Measurements from ENCODE around the gene SLC25A13.
A peak's percentile ranks its signal among the peaks of the same experiment; 100 is the strongest.
"Not testable (repeated sequence)": the region's sequence is repeated elsewhere in the genome, so short reads cannot be mapped to it uniquely, and the experiment has no call there.

SLC25A13 gene

GRCh38 chr7:96196676-96197075 lies 125.2 kb downstream of the SLC25A13 start:
- DNase-seq = no peak

- no peak for DNase-seq
Measured at GRCh38 chr7:96189129-96189820, 132.6 kb downstream of the SLC25A13 start.

DNA sequence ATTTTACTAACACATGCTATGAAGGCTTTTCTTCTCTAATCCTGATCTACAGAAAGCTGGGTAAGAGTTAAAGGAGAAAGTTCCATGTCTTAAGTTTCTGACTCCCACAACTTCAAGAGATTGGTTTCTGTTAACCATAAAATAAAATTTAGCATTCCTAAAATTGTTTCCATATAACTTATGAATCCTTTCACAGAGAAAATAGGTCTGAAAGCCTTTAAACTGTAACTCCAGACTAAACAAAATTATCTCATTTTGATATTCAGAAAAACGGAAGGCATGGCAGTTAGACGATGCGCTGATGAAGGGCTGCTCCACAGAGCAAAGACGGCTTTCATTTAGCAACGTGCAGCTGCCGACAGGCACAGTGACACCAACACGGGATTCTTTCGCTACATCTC lies 133.3 kb downstream of the SLC25A13 start:
- DNase-seq = no peak

- DNase-seq = no peak
Measured at GRCh38 chr7:96188174-96188581, 133.7 kb downstream of the SLC25A13 start.

- DNase-seq = no peak
Measured at GRCh38 chr7:96187735-96188134, 134.2 kb downstream of the SLC25A13 start.

DNA sequence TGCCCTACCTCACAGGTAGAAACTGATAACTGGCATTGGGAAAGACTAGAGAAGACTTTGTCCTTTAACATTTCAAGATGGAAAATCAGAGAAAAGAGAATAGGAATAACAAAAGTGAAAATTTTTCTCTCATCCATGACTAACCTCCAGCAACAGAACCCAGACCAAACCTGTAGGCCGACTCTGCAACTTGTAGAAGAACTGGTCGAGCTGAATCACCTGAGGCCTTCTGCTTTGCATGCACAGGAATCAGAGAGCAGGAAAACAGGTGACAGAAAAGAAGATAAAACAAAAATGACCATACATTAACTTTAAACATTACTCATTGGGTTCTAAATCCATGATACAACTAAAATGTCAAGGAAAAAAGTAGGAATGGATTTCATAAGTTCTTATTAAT lies 137.1 kb downstream of the SLC25A13 start:
- DNase-seq = no peak

DNA sequence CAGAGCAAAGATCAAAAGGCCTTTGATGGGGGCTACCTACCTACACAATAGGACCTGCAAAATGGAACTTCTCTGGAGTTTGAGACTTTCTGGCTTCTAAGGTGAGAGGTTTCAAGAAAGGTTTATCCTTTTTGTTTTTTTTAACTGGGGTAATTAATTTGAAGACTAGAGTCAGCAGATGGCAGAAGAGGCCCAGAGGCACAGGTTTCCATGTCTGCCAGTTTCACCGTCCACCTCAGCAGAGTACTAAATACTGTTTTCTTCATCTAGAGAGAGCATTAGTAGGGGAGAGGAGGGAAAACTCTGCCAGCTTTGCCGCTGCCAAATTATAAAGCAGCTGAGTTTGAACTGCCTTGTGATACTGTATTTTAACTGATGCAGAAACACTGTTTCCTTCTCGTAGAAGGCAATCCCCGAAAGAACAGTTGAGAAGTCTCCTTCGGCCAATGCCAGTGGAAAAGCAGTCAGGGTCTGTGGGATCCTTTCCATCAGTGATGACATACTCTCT lies 138.7 kb downstream of the SLC25A13 start:
- no peak for DNase-seq

DNA sequence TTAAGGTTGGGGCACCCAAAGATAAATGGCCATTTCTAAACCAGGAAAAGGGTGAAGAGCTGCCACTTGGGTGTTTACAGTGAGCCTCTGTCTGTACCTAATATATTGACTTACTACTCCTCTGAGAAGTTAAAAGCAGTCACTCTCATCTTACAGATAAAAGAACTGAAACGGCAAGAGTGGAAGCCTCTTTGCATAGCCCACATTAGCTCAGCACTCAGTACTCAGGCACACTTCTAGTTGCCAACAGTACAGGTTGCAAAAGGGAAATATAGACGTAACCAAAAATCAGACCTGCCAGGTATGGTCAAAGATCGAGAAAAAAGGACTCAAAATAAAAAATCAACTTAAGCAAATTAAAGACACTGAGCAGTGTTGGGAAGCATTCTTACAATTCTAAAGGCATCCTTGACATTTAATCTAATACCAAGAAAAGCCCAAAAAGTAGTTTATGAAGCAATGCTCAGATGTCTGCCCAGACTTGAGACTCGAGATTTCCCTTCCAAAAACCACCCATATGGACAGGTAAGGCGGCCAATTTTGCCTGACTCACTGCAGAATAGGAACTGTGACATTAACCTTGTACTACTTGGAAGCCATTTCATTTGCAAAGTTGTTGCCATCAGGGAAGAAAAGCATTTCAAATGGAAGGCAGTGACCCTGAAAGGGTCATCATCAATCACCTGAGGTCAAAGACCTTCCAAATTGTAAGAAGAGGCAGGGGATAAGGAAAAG lies 139.3 kb downstream of the SLC25A13 start:
- DNase-seq = no peak

GRCh38 chr7:96181174-96181573 lies 140.7 kb downstream of the SLC25A13 start:
- DNase-seq = no peak

- peak in 1 of 2 donors; percentile 3 for DNase-seq
Measured at GRCh38 chr7:96179837-96180236, 142.1 kb downstream of the SLC25A13 start.

DNA sequence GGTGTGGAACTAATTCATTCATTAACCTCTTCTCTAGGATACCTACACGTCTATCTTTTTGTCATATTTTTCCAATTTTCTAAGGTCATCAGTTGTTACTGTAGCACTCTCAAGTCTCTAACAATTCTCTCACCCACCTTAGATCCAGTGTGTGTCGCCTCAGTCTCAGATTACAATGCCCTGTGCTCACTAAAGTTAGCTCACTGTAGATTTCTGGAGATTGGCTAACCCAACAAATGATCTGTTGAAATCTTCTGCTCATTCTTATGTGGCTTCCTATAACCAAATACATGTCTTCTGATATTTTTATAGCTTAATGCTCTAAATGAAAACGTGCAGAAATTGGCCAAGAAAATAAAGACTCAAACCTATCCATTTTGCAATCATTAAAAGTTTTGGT lies 142.6 kb downstream of the SLC25A13 start:
- DNase-seq = no peak

- DNase-seq = no peak
Measured at GRCh38 chr7:96178581-96178980, 143.3 kb downstream of the SLC25A13 start.

DNA sequence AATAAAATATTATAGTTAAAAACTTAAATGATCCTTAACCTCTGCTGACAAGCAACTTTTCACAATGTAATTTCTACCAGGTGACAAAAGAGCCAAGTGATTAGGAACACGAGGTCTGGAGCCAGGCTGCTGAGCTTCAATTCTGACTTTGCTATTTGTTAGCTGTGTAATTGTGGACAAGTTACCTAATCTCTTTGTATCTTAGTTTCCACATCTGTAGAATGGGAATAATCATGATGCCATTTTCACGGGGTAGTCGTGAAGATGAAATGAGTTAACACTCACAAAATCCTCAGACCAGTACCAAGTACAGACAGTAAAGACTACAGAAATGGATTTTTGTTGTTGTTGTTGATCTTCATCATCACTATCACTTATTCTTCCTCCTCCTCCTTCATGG lies 144.5 kb downstream of the SLC25A13 start:
- DNase-seq = no peak

GRCh38 chr7:96174812-96175211 lies 147.1 kb downstream of the SLC25A13 start:
- no peak for DNase-seq

- DNase-seq = no peak
Measured at GRCh38 chr7:96173781-96174180, 148.1 kb downstream of the SLC25A13 start.

DNA sequence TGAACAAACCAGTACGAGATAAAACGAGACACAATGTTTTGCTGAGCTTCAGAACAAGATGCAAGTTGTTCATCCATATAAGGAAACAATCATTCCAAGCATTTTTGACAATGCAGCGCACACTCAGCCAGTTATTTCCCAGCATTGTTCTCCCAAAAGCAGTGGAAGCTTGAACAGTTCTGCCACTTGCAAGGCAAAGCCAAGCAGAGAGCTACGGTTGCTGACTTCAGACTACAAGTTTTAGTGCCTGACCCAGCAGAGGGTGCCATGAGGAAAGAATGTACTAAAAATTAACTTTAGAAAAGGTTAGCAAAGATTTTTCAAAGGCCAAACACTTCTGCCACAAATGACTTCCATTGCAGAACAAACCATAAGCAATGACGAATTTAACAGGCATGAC lies 152.5 kb downstream of the SLC25A13 start:
- no peak for DNase-seq

DNA sequence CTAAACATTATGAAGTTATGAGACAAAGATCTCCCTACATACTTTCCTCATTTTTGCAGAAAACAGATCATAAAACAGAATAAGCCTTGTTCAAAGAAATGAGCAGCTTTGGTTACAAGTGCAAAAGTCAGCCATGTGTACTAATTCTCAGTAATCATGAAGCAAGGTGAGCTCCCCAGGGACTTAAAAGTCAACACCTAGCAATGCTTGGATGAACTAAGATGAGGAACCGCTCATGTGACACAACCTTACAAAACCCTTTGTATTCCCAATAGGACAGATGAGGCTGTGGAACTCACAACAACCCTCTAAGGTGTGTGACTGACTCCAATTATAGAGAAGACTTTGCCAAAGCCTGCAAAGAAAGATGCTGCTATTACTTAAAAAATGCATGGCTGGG lies 154.5 kb downstream of the SLC25A13 start:
- DNase-seq = no peak

- DNase-seq = no peak
Measured at GRCh38 chr7:96161897-96162296, 160.0 kb downstream of the SLC25A13 start.

DNA sequence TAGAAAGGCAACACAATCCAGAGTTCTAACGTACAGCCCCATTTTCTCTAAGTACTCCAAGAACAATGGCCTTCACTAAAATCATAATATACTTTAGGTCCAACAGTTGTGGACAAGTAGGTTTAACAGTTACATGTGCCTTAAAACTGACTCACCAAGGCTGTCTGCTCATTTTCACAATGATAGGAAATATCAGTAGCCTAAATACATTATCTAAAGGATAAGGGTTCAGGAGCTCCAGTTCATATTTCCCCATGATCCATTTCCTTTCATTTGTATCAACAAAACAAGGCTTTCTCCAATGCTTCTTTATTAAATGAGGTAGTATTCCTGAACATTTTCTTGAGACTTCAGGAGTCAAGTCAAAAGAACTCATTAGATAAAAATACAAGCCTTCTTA lies 164.0 kb downstream of the SLC25A13 start:
- no peak for DNase-seq

DNA sequence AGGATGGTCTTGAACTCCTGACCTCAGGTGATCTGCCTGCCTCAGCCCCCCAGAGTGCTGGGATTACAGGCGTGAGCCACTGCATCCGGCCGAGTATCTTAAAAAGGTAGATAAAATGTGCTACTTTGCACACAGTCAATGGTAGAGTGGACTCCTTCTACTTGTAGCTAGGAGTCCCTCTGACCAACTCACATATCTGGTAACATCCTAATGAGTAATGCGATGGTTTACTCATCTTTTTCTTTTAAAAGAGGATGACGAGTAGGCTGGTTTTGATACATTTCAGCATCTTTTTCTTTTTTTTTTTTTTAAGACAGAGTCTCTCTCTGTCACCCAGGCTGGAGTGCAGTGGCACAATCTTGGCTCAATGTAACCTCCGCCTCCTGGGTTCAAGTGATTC lies 167.4 kb downstream of the SLC25A13 start:
- DNase-seq = not testable (repeated sequence)

DNA sequence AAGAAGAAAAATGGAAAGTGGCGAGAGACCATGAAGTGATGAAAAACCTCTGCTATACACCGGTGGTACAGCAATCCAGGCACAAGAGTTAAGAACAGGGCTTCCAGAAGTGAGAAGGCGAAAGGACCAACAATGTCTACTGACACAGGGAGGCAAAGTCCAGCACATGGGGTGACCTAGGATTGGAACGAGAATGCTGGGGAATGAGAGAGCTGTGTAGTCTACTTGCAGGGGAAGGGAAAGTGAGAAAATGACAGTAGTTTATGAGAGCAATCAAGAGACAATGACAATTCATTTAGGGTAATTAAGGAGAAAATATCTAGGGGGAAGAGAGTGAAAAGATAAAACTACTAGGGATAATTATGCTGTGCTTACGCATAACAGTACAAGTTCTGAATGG lies 169.2 kb downstream of the SLC25A13 start:
- DNase-seq = no peak

DNA sequence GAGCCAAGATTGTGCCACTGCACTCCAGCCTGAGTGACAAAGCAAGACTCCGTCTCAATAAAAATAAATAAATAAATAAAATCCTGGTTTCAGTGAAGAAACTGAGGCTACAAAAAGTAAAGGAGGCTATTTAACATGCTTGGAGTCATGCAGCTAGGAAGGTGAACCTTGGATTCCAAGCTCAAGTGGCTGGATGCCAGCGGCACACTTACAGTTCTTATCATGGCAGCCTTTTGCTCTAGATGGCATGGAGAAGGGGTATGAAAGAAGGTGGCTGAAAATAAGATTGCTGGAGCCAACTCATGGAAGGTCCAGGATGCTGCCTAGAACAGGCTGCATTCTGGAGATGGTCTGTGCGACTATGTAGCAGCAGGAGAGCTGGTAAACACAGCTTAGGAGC lies 170.0 kb downstream of the SLC25A13 start:
- no peak for DNase-seq

DNA sequence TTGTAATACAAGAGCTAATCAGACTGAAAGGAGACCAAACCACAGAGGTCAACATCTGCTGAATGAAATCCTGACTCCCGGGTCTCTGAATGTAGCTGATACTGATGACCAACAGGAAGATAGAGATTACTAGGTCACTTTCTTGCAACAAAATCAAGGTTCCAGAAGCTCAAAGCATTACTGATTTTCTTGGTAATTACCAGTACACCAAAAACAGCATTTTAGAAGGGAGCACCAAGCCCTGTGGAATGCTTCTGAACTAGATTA lies 177.7 kb downstream of the SLC25A13 start:
- no peak for DNase-seq

- DNase-seq = no peak
Measured at GRCh38 chr7:96143495-96144259, 178.2 kb downstream of the SLC25A13 start.
